IPS-NIHi11 (cell line): ENCODE results near the gene IL13RA1.
"Not testable (repeated sequence)": the region's sequence is repeated elsewhere in the genome, so short reads cannot be mapped to it uniquely, and the experiment has no call there.

Experiments used
- DNase-seq: peaks from one replicate; pipeline ENCODE4 v3.0.0; 2012; ENCODE audit warnings: mixed read lengths, low spot score

The IL13RA1 gene

DNA sequence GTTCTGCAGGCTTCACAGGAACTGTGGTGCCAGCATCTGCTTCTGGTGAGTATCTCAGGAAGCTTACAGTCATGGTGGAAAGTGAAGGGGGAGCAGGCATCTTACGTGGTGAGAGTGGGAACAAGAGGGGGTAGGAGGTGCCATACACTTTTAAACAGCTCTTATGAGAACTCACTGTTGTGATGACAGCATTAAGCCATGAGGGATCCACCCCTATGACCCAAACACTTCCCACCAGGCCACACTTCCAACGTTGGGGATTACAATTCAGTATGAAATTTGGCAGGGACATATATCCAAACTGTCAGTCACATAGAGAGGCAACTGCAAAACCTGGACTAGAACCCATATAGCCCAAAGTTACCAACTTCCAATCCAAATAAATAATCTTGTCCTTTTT, 53.1 kb downstream of the IL13RA1 start:
- no peak for DNase-seq

DNA sequence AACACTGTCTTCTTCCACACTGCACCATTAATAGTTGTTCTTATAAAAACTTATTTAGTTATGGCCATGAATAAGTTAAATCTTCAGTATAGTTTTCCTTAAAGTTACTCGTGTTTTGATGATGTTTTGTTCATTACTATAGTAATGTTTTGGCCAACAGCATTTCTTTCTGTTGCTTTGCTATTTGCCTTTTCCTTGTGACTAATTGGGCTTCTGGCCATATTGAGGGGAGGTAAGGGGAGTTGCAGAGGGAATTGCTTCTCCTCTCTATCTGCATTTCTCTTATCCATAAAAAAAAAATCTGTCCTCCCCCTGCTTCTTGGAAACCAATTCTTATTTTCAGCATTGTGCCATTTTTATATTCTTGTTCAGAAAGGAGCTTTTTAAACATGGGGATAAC, 53.5 kb downstream of the IL13RA1 start:
- no peak for DNase-seq

DNA sequence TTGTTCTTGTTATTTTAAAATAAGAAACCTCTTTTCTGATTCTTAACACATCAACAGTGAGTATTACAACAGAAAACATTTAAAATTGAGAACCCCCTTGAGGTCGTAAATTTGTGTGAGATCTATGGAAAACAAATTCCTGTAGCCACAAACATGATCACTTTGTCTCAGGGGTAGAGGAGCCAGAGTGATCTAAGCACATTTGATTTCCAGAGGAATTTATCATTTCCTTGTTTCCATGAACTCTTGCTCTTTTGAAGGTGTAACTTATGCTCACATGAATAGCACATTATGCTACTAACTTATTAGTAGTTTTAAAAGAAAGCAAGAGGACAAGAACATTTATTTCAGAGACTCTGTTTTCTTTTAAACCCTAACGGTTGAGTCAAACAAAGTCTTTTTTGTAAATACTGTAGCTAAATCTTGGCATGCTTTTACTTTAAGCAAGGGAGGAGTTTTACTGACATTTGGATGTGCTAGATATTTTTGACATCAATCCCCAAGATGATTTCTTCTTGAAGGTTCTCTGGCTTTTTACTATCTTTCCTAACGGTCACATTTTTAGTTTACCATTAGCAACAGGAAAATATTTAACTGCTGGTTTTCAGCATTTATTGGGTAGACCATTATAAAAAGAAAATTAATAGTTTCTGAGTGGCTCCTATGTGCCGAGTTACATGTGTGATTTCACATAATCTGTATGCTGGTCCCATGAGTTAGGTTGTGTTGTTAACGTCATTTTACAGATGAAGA, 68.3 kb downstream of the IL13RA1 start:
- no peak for DNase-seq

DNA sequence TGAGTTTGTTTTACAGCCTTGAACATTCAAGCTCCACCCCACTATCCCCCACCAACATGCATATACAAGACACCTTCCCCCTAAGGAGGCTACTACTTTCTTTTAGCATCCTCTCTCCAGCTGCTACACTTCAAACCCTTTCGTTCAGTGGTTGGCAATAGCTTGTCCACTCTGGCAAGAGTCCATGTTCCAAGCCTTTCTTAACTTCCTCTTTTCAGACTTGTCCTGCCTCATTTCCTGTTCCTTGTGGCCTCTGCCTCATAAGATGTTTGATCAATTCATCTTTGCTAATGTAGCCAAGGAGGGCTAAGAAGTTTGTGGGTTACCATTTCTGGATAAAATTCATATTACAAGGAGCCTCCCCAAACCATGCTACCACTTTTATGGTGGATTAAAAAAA, 75.5 kb downstream of the IL13RA1 start:
- DNase-seq = no peak

DNA sequence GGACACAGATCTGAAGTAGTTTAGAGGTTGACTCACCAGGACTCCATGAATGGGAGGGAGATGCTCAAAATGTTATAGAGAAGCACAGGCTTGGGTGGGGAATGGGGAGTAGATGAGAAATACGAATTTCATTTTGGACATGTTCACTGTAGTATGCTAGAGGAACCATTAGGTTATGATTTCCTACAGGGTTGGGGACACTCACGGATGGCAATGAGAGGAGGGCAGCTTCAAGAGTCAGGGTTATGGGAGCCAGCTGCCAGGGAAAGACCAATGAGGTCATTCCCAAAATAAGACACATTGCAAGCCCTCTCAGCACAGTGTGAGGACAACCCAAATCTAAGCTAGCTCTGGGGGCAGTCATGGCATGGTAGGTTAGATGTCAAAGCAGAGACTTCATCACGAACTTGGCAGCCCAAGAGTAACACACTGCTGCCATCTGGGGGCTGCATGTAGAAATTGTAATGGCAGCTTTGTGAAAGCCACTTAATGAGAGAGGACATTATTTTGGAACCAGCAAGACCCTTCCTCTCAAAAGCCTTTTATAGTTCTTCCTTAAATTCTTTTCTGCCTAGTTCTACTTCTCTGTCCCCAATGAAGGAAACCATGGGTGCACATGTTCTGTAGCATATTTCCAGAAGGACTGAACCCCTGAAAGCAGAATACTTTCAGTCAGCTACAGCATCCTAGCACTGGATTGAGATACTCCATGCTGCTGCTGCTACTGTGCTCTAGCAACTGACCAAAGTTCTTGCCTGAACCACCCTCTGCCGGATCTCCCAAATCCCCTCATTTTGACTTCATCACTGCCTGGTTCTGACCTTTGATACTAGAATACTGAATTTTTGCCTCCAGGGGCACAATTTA, 80.0 kb downstream of the IL13RA1 start:
- peak; percentile 37 for DNase-seq

DNA sequence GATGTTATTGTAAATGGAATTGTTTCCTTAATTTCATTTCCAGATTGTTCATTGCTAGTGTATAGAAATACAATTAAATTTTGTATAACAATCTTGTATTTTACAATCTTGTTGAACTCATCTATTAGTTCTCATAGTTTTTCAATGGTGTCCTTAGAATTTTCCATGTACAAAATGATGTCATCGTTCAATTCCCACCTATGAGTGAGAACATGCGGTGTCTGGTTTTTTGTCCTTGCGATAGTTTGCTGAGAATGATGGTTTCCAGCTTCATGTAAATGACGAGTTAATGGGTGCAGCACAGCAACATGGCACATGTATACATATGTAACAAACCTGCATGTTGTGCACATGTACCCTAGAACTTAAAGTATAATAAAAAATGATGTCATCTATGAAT, 89.9 kb downstream of the IL13RA1 start:
- DNase-seq = not testable (repeated sequence)

DNA sequence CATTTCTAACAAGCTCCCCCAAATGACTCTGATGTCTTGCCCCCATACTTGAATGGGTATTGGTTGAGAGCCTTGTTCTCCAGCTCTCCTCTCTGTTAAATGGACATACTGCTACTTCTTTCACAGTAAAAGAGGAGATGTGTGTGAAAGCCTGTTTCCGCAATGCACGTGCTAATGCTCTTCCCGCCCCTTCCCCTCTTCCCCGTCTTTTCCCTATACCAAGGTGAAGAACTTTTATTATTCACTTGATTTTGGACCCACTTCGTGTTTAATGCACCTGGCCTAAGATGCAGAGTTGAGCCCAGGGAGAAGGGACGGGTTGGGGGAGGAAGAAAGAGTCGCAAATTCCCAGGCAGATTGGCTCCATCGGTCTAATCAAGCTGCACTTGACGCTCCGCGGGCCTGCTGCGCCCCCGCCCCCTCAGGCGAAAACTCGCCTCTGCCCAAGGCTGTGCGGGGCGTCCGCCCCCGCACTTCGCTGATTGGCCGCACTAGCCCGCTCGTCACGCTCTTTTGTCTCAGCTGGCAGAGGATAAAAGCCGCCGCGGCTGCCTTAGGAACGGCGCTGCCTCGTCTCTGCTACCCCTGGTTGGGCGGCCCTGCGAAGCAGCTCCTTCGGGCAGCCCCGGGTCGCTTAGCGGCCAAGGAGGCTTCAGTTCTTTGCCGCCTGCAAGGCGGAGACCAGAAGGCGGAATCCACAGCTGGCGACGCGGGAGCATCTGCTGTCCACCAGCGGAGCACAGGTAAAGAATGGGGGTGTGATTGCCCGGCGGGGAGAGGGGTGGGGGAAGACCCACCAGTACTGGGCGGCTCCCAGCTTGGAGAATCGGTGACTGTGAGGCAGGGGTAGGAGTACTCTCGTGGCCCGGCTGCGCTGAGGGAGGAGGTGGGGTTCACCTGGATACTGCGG, 96.1 kb downstream of the IL13RA1 start, which contains the start of gene ZCCHC12:
ZCCHC12 (plus strand) TSS at position 562 of the 910 bp plus-strand sequence. CDS start 1,421 bp downstream, outside the sequence.
- DNase-seq = peak; percentile 89

DNA sequence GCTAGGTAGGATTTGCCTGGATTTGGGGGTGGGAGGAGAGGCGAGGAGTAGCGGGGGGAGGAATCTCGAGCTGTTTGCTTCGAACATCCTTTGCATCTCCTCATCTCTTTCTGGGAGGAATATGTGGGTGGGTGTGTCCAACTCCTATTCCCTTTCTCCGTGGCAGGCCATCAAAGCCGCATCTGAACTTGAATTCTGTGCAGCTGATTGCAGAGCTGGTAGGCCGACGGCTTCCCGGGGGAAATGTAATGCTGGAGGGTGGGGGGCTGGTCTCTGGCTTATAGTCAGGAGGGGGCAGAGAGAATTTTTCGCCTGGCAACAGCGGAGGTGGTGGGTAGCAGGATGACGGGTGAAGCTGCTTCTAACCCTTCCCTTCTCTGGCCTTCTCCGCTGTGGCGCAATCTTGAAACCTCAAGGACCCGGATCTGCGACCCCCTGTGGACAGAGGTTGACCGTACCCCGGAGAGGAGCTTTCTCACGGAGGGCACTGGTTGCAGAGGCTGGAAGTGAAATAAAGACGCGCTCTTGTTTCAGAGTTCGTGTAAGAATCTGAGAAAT, 96.8 kb downstream of the IL13RA1 start:
- no peak for DNase-seq

DNA sequence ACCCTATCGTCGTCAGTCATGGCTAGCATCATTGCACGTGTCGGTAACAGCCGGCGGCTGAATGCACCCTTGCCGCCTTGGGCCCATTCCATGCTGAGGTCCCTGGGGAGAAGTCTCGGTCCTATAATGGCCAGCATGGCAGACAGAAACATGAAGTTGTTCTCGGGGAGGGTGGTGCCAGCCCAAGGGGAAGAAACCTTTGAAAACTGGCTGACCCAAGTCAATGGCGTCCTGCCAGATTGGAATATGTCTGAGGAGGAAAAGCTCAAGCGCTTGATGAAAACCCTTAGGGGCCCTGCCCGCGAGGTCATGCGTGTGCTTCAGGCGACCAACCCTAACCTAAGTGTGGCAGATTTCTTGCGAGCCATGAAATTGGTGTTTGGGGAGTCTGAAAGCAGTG, 97.8 kb downstream of the IL13RA1 start:
- no peak for DNase-seq

DNA sequence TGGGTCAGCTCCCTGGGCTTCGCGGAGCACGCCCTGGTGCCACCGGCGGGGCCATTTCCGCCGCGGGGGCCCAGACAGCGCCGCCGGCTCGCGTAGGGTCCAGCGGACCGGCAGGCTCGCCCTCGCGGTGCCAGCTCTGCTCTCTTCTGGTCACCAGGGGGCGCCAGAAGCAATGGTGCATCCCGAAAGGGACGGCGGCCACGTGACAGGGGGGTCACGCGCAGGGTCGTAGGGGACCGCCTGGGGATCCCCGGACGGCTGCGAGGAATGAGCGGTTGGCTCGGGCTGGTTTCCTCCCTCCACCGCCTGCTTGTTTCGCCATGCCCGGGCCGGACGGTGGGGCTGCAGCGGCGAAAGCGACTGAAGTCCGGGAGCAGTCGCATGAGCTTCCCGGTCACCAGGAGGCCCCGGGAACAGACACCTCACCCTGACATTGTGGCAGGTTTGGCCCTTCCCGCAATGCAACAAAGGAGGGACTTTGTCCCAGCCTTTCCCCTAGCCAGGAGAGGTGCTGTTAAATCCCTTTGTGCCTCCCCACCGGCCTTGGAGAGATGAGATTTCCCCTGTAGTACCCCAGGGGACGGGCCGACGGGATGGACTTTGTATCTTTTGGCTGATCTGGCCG, 112.0 kb downstream of the IL13RA1 start:
- peak; percentile 85 for DNase-seq
